H1 (cell line): ENCODE data around the gene PGA5. TPM values are rescaled to one million over a fixed set of nuclear protein-coding genes. Genes with fewer than 3 reads are reported as not detected.

Experiments used
- ATF3 ChIP-seq: IDR thresholded peaks from 2 replicates; pipeline ENCODE4 v1.6.1; 2011; ENCODE audit warnings: low read depth, mild to moderate bottlenecking, low read length; ENCODE audit not compliant: insufficient read depth
- CHD7 ChIP-seq: fragments of 300-600 bp; sonication (generic); IDR thresholded peaks from 2 replicates; pipeline ENCODE4 v1.7.1; 2012; ENCODE audit warnings: low read length, moderate library complexity, mild to moderate bottlenecking, inconsistent platforms; ENCODE audit not compliant: insufficient replicate concordance
- EGR1 ChIP-seq: IDR thresholded peaks from 2 replicates; pipeline ENCODE4 v1.6.1; 2011; ENCODE audit warnings: low read depth, low read length, borderline replicate concordance
- POLR2AphosphoS5 ChIP-seq: IDR thresholded peaks from 2 replicates; pipeline ENCODE4 v1.6.1; 2011; ENCODE audit warnings: low read depth, low read length
- SP4 ChIP-seq: IDR thresholded peaks from 2 replicates; pipeline ENCODE4 v1.6.1; 2012; ENCODE audit warnings: low read length, inconsistent platforms
- polyA plus RNA-seq, 7 experiments: library from polyadenylated mRNA; depleted of rRNA in 3 of 7; stranded (reverse) in 5 of 7; unstranded in 2 of 7; fragments of >200 nt in 5 of 7; fragments of 200-250 nt in 2 of 7; gene quantifications; 1 replicate in 5 of 7; 2 replicates in 1 of 7; 4 replicates in 1 of 7; pipeline versions ENCODE4 v1.2.1 to v1.2.3, GENCODE V29; 2011 to 2013; ENCODE audit warnings: missing spikeins in 2 of 7, mixed read lengths in 2 of 7
- total RNA-seq: library from RNA; stranded (reverse); fragmentation: NEBNext Ultra II Directional; extraction: Animal tissue kit (Norgen Biotek cat#: 25700); gene quantifications from 2 replicates; pipeline ENCODE4 v1.2.1, GENCODE V29; 2021

The PGA5 gene
- total and polyA plus RNA-seq, 2 of the 8 experiments (the other 6 are each of a cell fraction or from before 2014, with no cell fraction given) = 0.67 to 2.0 TPM

GRCh38 chr11:61278001-61278470 lies 37.1 kb downstream of the PGA5 start (continued):
- no peak for TF ChIP-seq CHD7
- no peak for TF ChIP-seq EGR1
- TF ChIP-seq ATF3 = no peak
- TF ChIP-seq SP4 = no peak
- TF ChIP-seq POLR2AphosphoS5 = no peak
- TF ChIP-seq, all 59 proteins: peak for 0
